Myocyte (in vitro differentiated cells): ENCODE results near the gene GPR17. TPM values are rescaled to one million over a fixed set of nuclear protein-coding genes. Genes with fewer than 3 reads are reported as not detected.

Experiments
- DNase-seq: peaks from one replicate; pipeline ENCODE4 v3.0.0-alpha.2; 2012; ENCODE audit warnings: low read depth
- polyA plus RNA-seq: library from polyadenylated mRNA; unstranded; fragments of >200 nt; gene quantifications from one replicate; pipeline ENCODE4 v1.2.1, GENCODE V29; 2012; ENCODE audit warnings: missing spikeins
- total RNA-seq: library from RNA; depleted of rRNA; stranded (reverse); fragments of >200 nt; gene quantifications from 2 replicates; pipeline ENCODE4 v1.2.3, GENCODE V29; 2014

Gene GPR17, protein sequence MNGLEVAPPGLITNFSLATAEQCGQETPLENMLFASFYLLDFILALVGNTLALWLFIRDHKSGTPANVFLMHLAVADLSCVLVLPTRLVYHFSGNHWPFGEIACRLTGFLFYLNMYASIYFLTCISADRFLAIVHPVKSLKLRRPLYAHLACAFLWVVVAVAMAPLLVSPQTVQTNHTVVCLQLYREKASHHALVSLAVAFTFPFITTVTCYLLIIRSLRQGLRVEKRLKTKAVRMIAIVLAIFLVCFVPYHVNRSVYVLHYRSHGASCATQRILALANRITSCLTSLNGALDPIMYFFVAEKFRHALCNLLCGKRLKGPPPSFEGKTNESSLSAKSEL
- not detected in 2 replicates for total RNA-seq
- 6.5 TPM for polyA plus RNA-seq

DNA sequence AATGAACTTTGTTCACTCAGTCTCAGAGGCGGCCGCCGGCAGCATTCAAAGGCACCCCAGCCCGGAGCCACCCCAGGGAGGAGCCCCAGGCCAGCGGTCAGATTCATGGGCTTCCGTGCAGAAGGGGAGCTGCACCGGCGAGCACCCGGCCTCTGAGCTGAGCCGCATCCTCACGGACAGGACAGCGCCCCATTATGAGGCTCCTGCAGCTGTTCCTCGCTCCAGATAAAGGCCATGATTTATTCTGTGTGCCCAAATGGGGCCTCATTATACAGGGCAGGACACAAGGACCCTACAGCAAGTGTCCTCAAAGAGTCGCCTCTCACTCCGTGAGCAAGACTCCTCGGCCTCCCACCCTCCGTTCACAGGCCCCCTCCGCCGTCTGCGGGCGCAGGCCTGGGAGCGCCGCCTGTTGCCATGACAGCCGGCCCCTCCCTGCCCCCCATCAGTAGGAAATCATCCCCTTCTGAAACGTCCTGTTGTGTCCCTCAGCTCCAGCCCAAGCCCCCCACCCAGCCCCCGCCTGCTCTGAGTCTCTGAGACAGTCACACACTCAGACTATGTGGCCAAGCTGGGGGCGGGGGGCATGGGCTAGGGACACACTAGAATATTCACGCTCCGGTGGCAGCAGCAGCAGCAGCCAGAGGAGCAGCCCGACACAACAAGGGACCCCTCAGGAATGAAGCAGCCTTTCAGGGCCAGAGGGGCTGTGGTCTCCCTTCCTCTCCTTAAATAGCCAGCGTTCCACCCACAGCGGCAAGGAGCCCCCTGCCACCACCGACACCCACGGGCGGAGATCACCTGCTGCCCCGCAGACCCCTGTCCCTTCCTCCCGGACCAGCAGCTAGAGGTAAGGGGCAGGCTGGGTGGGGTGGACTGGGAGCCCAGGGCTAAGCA lies at the start of gene GPR17:
GPR17 (plus strand) TSS at position 759 of the 897 bp plus-strand sequence. CDS start 4,583 bp downstream, outside the sequence.
- no peak for DNase-seq

DNA sequence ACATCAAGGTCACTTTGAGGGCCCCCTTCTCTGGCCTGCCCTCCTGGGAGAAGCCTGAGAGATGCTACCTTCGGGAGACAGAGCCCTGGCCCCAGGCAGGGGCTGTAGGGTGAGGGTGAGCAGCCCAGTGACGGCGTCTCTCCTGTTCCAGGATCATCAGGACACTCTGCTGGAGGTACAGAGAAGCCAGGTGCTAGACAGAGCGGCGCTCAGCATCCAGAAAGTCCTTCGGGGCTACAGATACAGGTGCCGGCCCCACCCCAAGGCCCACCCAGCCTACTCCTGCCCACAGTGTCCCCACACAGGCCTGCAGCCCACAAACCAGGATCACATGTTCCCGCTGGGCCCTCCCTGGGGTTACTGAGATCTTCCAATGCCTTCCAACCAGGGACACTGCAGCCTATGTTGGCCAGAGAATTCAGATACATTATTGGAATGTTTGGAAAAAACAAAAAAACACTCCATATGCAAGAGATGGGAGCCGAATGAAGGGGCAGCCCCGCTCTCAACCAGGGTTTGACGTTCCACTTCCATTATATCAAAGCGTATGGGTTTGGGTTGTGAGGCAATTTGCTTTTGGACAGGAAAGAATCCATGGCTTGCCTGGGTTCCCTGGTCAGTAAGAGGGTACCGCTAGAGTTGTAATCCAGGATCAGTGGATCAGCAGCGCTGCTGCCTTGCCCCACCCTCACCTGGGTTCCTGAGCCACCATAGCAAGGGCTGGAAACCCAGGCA lies 49.5 kb upstream of the GPR17 start:
- DNase-seq: no peak

DNA sequence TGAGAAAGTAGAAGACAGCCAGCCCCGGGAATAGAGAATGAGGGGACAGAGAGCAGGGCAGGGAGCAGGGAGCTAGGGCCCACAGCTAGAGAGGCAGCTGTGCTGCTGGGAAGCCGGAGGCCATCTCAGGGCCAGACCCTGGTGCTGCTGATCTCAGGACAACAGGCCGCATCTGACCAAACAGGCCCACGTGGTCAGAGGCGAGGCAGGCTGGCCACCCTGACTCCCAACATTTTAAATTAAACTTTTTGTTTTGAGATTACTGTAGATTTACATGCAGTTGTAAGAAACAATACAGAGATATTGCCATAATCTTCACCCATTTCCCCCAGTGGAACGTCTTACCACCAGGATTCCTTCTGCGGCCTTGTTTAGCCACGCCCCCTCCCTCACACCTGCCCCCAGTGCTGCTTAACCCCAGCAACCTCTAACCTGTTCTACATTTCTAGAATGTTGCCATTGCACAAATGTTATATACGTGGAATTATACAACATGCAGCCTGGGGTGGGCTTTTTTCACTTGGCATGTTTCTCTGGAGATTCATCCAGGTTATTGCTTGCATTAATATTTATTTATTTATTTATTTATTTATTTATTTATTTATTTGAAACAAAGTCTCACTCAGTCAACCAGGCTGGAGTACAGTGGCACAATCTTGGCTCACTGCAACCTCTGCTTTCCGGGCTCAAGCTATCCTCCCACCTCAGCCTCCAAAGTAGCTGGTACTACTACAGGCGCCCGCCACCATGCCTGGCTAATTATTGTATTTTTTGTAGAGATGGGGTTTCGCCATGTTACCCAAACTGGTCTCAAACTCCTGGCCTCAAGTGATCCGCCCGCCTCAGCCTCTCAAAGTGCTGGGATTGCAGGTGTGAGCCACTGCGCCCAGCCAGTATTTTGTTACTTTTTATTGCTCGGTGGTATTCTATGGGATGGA lies 48.6 kb upstream of the GPR17 start:
- no peak for DNase-seq

DNA sequence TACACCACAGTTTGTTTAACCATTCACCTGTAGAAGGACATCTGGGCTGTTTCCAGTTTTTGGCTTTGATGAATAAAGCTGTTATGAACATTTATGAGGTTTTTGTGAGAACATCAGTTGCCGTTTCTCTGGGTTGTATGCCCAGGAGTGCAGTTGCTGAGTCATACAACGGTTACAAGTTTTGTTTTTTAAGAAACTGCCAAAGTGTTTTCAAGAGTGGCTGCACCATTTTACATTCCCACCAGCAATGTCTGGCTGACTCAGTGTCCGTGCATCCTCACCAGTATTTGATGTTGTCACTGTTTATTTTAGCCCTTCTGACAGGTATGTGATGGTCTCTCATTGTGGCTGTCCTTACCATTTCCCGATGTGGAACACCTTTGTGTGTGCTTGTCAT lies 48.0 kb upstream of the GPR17 start:
- DNase-seq: no peak

DNA sequence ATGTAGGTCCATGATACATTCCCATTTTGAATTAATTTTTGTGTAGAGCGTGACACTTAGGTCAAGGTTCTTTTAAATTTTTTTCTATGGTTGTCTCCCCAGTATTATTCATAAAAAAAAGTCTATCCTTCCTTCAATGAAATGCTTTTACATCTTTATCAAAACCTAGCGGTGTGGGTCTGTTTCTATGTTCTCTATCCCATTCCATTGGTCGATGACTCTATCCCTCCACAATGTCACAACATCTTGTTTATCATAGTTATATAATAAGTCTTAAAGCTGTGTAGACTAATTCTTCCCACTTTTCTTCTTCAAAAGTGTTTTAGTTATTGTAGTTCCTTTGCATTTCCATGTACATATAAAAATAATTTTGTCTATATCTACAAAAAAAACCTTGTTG lies 47.2 kb upstream of the GPR17 start:
- DNase-seq: no peak

DNA sequence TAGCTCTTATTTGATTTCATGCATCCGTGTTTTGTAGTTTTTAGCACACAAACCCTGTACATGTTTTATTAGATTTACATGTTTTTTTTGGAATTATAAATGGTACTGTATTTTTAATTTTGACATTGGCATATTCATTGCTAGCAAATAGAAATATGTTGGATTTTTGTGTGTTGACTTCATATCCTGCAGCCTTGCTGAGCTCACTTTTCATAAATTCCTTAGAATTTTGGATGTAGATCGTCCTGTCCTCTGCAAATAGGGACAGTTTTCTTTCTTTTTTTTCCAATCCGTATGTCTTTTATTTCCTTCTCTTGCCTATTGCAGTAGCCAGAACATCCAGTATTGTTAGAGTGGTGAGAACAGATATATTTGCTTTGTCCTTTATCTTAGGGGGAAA lies 46.7 kb upstream of the GPR17 start:
- DNase-seq: no peak

DNA sequence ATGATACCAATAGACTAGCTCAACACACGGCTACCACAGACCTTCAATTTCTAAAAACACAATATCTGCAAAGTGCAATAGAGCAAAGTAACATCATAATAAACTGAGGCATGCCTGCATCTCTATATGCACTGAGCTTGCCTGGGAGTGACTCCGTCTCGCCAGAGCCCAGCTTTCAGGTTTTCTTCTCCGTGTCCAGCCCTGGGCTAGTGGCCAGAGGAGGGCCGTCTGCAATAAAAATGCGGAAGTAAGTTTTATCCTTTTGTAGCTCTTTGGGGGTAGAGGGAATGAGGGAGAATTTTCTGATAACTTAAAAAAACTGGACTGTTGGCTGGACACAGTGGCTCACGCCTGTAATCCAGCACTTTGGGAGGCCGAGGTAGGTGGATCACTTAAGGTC lies 41.0 kb upstream of the GPR17 start:
- no peak for DNase-seq

DNA sequence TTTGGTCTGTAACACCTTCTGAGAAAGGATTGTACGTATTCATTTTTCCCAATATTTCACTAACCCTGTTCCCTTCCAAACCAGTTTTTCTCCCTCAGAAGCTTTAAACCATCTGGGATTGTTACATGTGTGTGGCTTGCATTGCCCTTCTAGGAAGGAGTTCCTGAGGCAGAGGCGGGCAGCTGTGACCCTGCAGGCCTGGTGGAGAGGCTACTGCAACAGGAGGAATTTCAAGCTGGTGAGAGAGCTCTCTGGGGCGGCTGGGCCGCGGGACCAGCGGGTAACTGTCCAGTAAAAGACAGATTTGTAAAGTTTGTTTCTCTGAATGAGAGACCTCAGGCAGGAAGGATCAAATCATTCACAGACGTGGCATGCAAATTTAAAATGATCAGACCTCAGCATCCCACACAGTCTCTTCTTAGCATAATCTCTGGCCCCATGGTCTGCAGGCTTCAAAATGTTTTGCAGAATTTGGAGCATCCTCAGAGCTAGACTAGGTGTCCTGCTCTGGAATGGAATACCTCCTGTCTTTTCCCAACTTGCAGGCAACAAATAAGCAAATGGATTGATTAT lies 40.2 kb upstream of the GPR17 start:
- no peak for DNase-seq

DNA sequence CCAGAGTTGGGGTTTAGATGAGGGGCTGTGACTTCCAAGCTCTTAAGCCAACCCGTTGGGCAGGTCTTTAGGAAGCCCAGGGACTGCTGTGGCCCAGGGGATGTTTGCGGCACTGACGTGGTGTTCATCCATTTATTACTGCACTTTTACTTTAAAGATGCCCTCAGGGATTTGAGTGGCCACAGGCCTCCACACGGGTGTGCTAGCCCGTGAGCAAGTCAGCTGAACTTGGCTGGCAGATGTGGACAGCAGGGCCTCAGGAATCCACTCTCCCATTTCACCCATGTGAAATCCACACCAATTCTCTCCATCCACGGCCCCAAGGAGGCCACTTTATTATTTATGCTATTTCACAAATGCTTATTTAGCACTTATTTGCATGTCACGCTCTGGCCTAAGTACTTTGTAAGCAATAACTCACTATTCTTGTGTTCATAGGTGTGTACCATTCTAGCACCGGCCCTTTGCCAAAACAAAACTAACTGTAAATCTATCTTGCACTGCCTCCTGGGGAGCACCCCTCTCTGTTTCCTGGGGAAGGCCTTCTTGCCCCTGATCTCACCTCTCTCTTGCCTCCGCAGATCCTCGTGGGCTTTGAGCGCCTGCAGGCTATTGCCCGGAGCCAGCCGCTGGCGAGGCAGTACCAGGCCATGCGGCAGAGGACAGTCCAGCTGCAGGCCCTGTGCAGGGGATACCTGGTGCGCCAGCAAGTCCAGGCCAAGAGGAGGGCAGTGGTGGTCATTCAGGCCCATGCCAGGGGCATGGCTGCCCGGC lies 39.1 kb upstream of the GPR17 start:
- no peak for DNase-seq

DNA sequence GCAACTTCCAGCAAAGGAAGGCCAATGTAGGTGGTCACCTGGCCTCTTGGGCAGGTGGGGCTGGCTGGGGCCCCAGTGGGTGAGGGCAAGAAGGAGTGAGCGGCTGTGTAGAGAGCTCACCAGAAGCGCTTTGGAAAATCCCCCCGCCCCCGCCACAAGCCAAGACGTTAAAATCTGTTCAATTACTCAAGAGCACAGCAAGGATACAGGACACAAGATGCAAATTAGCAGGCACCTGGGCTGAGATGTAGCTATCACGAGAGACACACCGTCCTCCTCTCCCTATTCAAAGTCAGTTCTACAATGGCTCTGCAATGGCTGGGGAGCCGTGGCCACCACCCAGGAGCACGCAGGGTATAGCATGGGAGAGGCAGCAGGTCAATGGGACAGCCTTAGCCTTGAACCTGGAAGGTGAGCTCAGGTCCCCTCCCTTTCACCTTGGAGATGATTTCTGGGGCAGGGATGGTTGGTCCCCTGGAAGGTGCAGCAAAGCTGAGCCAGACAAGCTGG lies 38.5 kb upstream of the GPR17 start:
- DNase-seq: no peak

DNA sequence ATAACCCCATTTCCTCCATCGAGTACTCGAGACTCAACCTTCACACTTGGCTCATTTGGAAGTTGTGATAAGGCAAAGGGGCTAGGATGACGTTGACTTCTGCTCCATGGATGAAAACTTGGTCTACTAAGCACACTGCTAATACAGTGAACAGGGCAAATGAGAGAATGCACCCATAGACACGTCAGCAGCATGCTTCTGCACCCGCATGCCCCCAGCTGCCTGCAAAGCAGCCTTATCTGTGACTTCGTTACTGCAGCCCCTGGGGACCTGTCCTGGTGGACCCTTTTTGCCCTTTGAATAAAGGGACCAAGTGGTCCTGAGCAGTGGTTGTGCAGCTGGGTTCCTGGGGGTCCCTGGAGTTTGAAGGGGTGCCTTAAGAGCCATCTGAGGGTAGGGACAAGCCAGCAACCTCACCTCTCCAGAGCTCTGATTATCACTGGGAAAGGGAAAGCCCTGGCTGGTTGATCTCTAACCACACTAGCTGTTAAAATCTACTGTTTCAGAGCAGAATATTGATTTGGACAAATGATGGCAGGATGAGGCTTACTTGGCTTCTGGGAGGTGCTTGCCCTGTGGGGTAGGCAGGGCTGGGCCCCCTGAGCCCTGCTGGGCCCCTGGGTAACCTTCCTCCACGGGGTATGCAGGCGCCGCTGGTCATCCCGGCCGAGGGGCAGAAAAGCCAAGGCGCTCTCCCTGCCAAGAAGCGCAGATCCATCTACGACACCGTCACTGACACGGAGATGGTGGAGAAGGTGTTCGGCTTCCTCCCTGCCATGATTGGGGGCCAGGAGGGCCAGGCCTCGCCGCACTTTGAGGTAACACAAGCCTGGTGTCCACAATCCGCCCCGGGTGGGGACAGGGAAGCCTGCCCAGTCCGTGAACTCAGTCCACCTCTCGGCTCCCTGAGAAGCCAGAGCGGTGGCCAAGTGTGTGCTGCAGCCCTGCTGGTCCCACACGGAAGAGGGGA lies 37.6 kb upstream of the GPR17 start:
- no peak for DNase-seq

DNA sequence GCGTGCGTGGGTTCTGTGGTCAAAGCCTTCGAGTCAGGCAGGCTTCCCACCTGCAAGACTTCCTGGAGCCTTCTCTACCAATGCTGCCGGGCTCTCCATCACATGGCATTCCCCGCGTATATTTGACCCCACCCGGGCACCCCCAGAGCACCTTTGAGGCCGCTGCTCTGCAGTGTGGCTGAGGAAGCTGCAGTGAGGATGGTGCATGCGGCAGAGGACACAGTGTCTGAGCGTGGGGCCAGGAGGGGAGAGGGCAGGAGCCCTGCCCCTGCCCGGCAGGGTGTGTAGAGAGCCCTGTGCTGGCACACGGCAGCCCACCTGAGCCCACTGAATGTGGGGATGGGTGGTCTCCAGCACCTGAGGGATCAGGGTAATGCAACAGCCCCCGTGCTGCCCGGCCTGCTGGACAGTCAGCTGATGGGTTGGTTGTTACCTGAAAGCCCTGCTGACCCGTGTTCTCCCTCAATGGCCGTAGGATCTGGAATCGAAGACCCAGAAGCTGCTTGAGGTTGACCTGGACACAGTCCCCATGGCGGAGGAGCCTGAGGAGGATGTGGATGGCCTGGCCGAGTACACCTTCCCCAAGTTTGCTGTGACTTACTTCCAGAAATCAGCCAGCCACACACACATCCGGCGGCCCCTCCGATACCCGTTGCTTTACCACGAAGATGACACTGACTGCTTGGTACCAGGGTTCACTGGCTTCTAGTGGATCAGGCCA lies 36.8 kb upstream of the GPR17 start:
- no peak for DNase-seq

DNA sequence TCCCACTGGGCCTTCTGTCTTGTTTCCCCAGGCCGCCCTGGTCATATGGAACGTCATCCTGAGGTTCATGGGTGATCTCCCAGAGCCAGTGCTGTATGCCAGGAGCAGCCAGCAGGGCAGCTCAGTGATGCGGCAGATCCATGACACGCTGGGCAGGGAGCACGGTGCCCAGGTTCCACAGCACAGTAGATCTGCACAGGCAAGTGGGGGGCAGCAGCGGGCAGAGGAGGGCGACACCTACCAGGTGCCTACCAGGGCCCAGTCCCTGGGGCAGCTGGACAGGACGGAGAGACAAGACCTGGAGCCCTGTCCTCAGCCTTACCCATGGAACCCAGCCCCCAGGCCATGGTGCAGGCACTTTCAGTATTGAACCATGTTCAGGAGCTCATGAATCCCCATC lies 36.1 kb upstream of the GPR17 start:
- DNase-seq: no peak

DNA sequence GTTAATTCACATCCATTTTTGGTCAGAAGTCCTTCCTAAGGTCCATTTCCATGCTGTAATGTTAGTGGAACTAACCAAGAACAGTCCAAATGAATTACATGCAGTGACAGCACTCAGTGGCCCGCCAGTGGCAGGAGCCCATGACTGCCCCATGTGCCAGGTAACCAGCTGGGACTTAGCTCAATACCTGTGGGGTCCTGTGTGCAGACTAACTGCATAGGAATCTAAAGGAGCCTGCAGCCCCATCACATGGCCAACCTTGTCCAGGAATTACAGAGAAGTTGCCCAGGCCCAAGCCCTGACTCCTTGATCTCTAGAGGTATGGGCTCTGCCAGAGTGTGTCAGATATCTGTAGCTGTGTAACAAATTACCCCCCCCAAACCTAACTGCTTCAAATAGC lies 35.4 kb upstream of the GPR17 start:
- no peak for DNase-seq

DNA sequence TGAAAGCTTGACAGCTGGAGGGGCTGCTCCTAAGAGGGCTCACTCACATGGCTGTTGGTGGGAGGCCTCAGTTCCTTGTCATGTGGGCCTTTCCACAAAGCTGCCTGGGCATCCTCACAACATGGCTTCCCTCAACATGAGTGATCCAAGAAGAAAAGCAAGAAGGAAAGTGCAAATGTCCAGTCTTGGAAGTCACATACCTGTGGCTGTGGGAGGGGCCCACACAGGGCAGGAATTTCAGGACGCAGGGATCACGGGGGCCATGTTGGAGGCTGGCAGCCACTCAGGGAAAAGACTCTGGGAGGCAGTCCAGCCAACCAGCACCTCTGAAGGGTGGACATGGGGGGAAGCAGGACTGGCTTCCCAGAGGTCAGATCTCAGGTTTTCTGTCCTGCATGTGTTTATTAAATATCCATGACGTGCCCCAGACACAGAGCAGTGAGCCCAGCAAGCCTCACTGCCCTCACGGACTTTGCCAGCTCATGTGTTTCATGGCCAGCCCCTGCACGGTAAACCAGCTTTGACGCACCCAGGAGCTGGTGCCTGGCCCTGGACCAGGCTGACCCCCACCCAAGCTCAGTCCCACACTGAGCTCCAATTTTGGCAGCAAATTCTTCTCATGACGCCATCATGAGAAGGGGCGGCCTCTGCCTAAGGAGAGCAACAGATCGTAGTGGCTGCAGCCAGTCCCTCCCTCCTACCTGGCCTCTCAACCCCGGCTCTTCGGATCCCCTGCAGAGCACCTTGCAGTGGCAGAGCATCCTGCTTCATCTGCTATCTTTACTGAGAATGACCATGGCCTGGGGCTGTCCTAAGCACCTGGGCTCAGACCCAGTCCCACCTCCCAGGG lies 34.7 kb upstream of the GPR17 start:
- DNase-seq: no peak

DNA sequence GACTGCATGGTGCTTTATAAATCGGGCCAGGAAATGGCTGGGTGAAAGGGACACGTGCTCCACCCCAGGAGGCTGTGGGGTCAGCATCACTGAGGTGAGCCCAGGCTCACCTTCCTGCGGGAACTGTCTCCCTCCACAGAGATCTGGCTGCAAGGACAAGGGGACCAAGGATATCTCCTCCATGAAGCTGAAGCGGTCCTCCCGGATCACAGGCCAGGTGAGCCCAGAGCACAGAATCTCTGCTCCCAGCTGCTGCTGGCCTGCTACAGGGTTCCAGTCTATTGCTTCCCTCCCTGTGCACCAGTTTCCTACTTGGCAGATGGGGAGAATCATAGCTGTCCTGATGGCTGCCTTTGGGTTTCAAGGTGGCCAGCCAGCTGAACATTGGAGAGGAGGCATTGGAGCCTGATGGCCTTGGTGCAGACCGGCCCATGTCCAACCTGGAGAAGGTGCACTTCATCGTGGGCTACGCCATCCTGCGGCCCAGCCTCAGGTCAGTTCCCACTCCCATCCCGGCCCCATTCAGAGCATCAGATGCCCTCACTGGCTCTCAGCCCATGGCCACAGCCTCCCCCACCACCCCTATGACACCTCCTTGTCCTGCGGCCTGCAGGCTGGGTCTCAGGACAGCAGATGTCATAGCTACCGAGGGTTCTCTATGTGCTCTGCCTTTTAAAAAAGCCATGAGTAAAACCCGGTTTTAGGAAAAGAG lies 33.7 kb upstream of the GPR17 start:
- no peak for DNase-seq
